A549 (cell line): ENCODE data around the gene HOXB5. TPM values are rescaled to one million over a fixed set of nuclear protein-coding genes. Genes with fewer than 3 reads are reported as not detected.

Experiments used
- ATAC-seq, 2 experiments: fragments of 200-7000 bp in 1 of 2; fragments of >200 bp in 1 of 2; cut with Nextera tagmentation in 1 of 2; cut with Tn5 transposase in 1 of 2; 3 replicates each; pipeline versions ENCODE4 v1.8.0 to v1.9.1; 2018 to 2020; ENCODE audit warnings: mild to moderate bottlenecking in 1 of 2, moderate library complexity in 1 of 2
- CTCF ChIA-PET: fragments of 300-600 bp; sonication (Branson Sonifier 250); formaldehyde crosslinking; extraction: SDS; loops from one replicate; lab custom pipeline; 2021; ENCODE audit warnings: antibody characterized with exemption, inconsistent platforms; lab: Yijun Ruan, JAX
- POLR2A ChIA-PET: fragments of 350-600 bp; formaldehyde crosslinking; extraction: SDS; loops from one replicate; lab custom pipeline; 2021; ENCODE audit warnings: antibody characterized with exemption, inconsistent platforms; lab: Yijun Ruan, JAX
- DNase-seq, 2 experiments: peaks; one replicate each; pipeline versions ENCODE4 v3.0.0 to v3.0.0-alpha.2; 2011 to 2016; ENCODE audit warnings: low read depth in 1 of 2, low spot score in 1 of 2
- FAIRE-seq: peaks from 2 replicates; lab custom pipeline; 2011; peaks lifted over from hg19 to GRCh38; lab: Jason Lieb, UNC
- H3K27ac ChIP-seq, 2 experiments: fragments of >200 bp; sonication (Bioruptor Twin); formaldehyde crosslinking; 3 replicates each; pipeline ENCODE4 v1.5.1; 2016 to 2017
- H3K4me1 ChIP-seq: fragments of >200 bp; sonication (Bioruptor Twin); formaldehyde crosslinking; 3 replicates; pipeline ENCODE4 v1.6.1; 2016
- H3K4me2 ChIP-seq: fragments of >200 bp; sonication (Bioruptor Twin); formaldehyde crosslinking; 3 replicates; pipeline ENCODE4 v1.6.1; 2016
- H3K4me3 ChIP-seq: fragments of >200 bp; sonication (Bioruptor Twin); formaldehyde crosslinking; 3 replicates; pipeline ENCODE4 v1.5.1; 2016
- H3K9me3 ChIP-seq: fragments of >200 bp; sonication (Bioruptor Twin); formaldehyde crosslinking; 3 replicates; pipeline ENCODE4 v1.6.1; 2016
- CBX8 ChIP-seq: fragments of 200-600 bp; sonication (generic); IDR thresholded peaks from 2 replicates; pipeline ENCODE4 v1.6.1; 2016
- CEBPB ChIP-seq, 2 experiments: fragments of >200 bp in 1 of 2; sonication (Bioruptor Twin) in 1 of 2; formaldehyde crosslinking in 1 of 2; IDR thresholded peaks; 2 replicates each; pipeline ENCODE4 v1.6.1; 2012 to 2016
- CHD4 ChIP-seq: fragments of 200-600 bp; sonication (generic); IDR thresholded peaks from 2 replicates; pipeline ENCODE4 v1.6.1; 2016; ENCODE audit warnings: antibody characterized with exemption, mild to moderate bottlenecking, borderline replicate concordance
- FOSL2 ChIP-seq, 2 experiments: fragments of 450-650 bp in 1 of 2; fragments of >200 bp in 1 of 2; sonication (Bioruptor Twin) in 1 of 2; formaldehyde crosslinking; IDR thresholded peaks; 2 replicates each; pipeline versions ENCODE4 v1.5.0 to v1.6.1; 2016 to 2020; ENCODE audit warnings: mild to moderate bottlenecking in 1 of 2, moderate library complexity in 1 of 2
- HMGXB4 ChIP-seq: fragments of 250-450 bp; sonication (Bioruptor Pico); IDR thresholded peaks from 2 replicates; pipeline ENCODE4 v1.5.0; 2021; ENCODE audit warnings: mild to moderate bottlenecking, moderate library complexity, borderline replicate concordance
- HOXB5 ChIP-seq: fragments of 250-450 bp; sonication (Bioruptor Pico); IDR thresholded peaks from 2 replicates; pipeline ENCODE4 v1.5.0; 2020; ENCODE audit warnings: mild to moderate bottlenecking, moderate library complexity
- MAFK ChIP-seq: fragments of 450-650 bp; IDR thresholded peaks from 2 replicates; pipeline ENCODE4 v1.6.1; 2014; ENCODE audit not compliant: partially characterized antibody
- NPAS2 ChIP-seq: fragments of 250-450 bp; sonication (Bioruptor Pico); IDR thresholded peaks from 2 replicates; pipeline ENCODE4 v1.8.0; 2022; ENCODE audit warnings: mild to moderate bottlenecking, moderate library complexity, borderline replicate concordance
- POLR2A ChIP-seq: IDR thresholded peaks from 2 replicates; pipeline ENCODE4 v1.6.1; 2012; ENCODE audit warnings: mild to moderate bottlenecking, low read length
- RAD21 ChIP-seq, 2 experiments: fragments of >200 bp in 1 of 2; sonication (Bioruptor Twin) in 1 of 2; formaldehyde crosslinking in 1 of 2; IDR thresholded peaks in 1 of 2; conservative IDR thresholded peaks in 1 of 2; 2 replicates in 1 of 2; 3 replicates in 1 of 2; pipeline ENCODE4 v1.6.1; 2012 to 2018; ENCODE audit warnings: inconsistent platforms in 1 of 2
- RNF2 ChIP-seq: fragments of 200-600 bp; sonication (generic); IDR thresholded peaks from 2 replicates; pipeline ENCODE4 v1.6.1; 2016; ENCODE audit warnings: low read depth, mild to moderate bottlenecking, antibody characterized with exemption, moderate library complexity, borderline replicate concordance
- SMC3 ChIP-seq: fragments of >200 bp; sonication (Bioruptor Twin); formaldehyde crosslinking; IDR thresholded peaks from 3 replicates; pipeline ENCODE4 v1.6.1; 2018; ENCODE audit warnings: inconsistent platforms
- TFCP2L1 ChIP-seq: fragments of 250-450 bp; sonication (Bioruptor Pico); IDR thresholded peaks from 2 replicates; pipeline ENCODE4 v1.5.0; 2021; ENCODE audit warnings: mild to moderate bottlenecking
- ZC3H11A ChIP-seq: fragments of 450-650 bp; IDR thresholded peaks from 2 replicates; pipeline ENCODE4 v1.6.1; 2014; ENCODE audit warnings: antibody characterized with exemption, mild to moderate bottlenecking
- WGBS: methylation state at CpG from one replicate; pipeline ENCODE4 v1.1.6; 2017; ENCODE audit errors: missing lambda C conversion rate; 5-methylcytosine and 5-hydroxymethylcytosine counted together
- polyA plus RNA-seq, 4 experiments: library from polyadenylated mRNA; depleted of rRNA in 3 of 4; stranded (reverse); fragments of >200 nt; fragmentation: RNase III in 1 of 4; extraction: RNeasy Plus Mini Kit Qiagen cat#74134 plus additional on column Dnase treatment in 1 of 4; gene quantifications; 2 replicates in 3 of 4; 3 replicates in 1 of 4; pipeline ENCODE4 v1.2.3, GENCODE V29; 2011 to 2017
- TF ChIP-seq, protein P1 (sequence below): fragments of 200-600 bp; sonication (generic); IDR thresholded peaks from 2 replicates; pipeline ENCODE4 v1.6.1; 2016; ENCODE audit warnings: antibody characterized with exemption, mild to moderate bottlenecking, moderate library complexity

HOXB5 gene
- polyA plus RNA-seq, 2 of the 4 experiments (the other 2 are of a cell fraction) = 2.5 to 3.0 TPM

DNA sequence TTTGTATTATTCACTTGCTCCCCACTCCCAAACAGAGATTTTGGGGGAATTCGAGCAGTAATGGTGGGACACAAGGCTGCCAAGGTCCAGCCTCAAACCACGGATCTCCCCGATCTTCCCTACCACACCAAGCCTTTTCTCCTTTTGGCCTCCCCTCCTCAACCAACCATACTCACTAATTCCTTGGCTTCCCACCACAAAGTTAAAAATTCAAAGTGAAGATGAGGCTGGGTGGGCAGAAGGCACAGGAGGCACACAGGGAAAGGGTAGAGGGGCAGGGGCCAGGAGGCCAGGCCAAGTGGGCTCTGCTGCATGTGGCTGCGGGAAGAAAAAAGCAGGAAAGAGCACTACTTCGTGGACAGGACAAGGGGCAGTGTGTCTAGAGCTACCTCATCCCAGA lies 30.6 kb downstream of the HOXB5 start:
- H3K9me3 ChIP-seq = no peaks in the 10 kb centered on the region
- H3K4me1 ChIP-seq = peaks cover 13% of the 10 kb centered on the region; the same call in 2 of the 3 replicates
- no peak for ATAC-seq
- TF ChIP-seq CBX8 (no peak), POLR2A (no peak), SMC3 (no peak), RAD21 (conservative IDR thresholded peaks at IDR 0.05 in 1 of 2, IDR thresholded peaks at IDR 0.05 in 1 of 2) (no peak), CHD4 (no peak), TFCP2L1 (CRISPR knock-in tag) (no peak), MAFK (no peak), HMGXB4 (no peak), CEBPB (IDR thresholded peaks at IDR 0.05) (no peak), HOXB5 (CRISPR knock-in tag) (no peak), ZC3H11A (no peak), NPAS2 (CRISPR knock-in tag) (no peak), RNF2 (no peak), FOSL2 (IDR thresholded peaks at IDR 0.05) (no peak), FOSL2 (CRISPR knock-in tag; IDR thresholded peaks at IDR 0.05) (no peak)
- TF ChIP-seq, protein P1, sequence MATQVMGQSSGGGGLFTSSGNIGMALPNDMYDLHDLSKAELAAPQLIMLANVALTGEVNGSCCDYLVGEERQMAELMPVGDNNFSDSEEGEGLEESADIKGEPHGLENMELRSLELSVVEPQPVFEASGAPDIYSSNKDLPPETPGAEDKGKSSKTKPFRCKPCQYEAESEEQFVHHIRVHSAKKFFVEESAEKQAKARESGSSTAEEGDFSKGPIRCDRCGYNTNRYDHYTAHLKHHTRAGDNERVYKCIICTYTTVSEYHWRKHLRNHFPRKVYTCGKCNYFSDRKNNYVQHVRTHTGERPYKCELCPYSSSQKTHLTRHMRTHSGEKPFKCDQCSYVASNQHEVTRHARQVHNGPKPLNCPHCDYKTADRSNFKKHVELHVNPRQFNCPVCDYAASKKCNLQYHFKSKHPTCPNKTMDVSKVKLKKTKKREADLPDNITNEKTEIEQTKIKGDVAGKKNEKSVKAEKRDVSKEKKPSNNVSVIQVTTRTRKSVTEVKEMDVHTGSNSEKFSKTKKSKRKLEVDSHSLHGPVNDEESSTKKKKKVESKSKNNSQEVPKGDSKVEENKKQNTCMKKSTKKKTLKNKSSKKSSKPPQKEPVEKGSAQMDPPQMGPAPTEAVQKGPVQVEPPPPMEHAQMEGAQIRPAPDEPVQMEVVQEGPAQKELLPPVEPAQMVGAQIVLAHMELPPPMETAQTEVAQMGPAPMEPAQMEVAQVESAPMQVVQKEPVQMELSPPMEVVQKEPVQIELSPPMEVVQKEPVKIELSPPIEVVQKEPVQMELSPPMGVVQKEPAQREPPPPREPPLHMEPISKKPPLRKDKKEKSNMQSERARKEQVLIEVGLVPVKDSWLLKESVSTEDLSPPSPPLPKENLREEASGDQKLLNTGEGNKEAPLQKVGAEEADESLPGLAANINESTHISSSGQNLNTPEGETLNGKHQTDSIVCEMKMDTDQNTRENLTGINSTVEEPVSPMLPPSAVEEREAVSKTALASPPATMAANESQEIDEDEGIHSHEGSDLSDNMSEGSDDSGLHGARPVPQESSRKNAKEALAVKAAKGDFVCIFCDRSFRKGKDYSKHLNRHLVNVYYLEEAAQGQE = no peak
- DNase-seq = no peak
- H3K27ac ChIP-seq = no peak overlapping the region
- 76% methylated on average over 5 of the region's 5 CpGs for WGBS
- CTCF ChIA-PET = interaction anchor here (0.9 to 3.6 kb wide), 8 partner anchors 21 to 282 kb away, joined by 3 to 13 read pairs (median 4); no protein-coding TSS in a partner anchor
- no peak overlapping the region for H3K4me2 ChIP-seq
- POLR2A ChIA-PET = no interaction called here
- FAIRE-seq = no peak
- H3K4me3 ChIP-seq = no peak overlapping the region

DNA sequence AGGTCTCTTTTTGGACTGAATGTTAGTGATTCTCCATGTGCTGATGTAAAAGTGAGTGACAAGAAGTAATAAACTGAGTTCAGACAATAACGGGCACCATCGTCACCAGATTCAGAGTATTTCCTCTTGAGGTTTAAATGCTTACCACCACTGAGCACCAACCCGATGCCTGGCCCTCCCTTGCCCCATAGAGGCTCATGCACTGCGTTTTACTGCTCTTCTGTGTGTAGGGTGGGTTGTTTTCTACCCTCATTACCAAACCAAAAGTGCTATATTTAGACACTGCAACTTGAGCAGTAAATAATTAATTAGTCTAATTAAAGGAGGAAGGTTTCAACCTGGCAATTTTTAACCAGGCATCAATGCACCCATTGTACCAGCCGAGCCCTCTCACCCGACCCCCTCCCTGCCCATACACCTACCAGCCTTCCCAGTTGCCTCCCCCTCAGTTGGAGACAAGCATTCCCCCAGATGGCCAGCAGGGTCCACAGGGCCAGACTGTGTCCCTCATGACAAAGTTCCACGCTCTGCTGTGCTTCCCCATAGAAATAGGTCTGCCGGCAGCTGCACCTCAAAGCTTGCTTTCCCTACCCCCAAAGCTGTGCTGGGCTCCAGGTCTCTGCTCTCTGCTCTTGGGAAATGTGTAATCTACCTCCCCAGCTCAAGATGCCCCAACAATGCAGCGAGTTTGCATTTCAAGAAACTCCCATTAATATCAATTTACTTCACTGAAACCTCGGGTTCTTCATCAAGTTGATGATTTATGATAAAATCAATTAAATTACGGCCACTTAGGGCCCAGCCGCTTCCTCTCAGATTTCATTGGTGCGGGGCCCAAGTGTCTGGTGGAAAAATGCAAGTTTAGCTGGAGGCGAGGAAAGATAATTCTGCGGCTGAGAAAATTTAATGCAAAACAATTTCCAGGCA lies 31.4 kb downstream of the HOXB5 start:
- DNase-seq = peak in 1 of 2 experiments; percentile 66
- Histone ChIP-seq H3K27ac (no peak overlapping the region), H3K4me2 (no peak overlapping the region), H3K4me3 (no peak overlapping the region), H3K4me1 (peaks cover 10% of the 10 kb centered on the region), H3K9me3 (no peaks in the 10 kb centered on the region)
- TF ChIP-seq CEBPB (IDR thresholded peaks at IDR 0.05) = no peak
- 85% methylated on average over 15 of the region's 15 CpGs for WGBS
- ATAC-seq = peak; percentile 74 to 87
- no peak for FAIRE-seq
- ChIA-PET POLR2A (no interaction called here), CTCF (interaction anchor here (0.8 to 3.6 kb wide), 9 partner anchors 21 to 282 kb away, joined by 3 to 13 read pairs (median 4); no protein-coding TSS in a partner anchor)
